H1 (cell line): ENCODE data around the gene KCNC2. TPM values are rescaled to one million over a fixed set of nuclear protein-coding genes. Genes with fewer than 3 reads are reported as not detected.

Experiments
- CTCF ChIA-PET: fragments of 300-600 bp; sonication (Branson Sonifier 250); formaldehyde crosslinking; loops from one replicate; lab custom pipeline; 2021; ENCODE audit not compliant: partially characterized antibody; lab: Charles Lee
- POLR2A ChIA-PET: fragments of 300-600 bp; sonication (Branson Sonifier 250); formaldehyde crosslinking; loops from one replicate; lab custom pipeline; 2021; ENCODE audit warnings: inconsistent platforms; ENCODE audit not compliant: partially characterized antibody; lab: Charles Lee
- DNase-seq, 2 experiments: peaks; one replicate each; pipeline versions ENCODE4 v3.0.0 to v3.0.0-alpha.2; 2010 to 2022; ENCODE audit warnings: low spot score in 2 of 2, low read depth in 1 of 2, mixed read lengths in 1 of 2
- FAIRE-seq: peaks from 2 replicates; lab custom pipeline; 2011; peaks lifted over from hg19 to GRCh38; lab: Jason Lieb, UNC
- H2AFZ ChIP-seq: 2 replicates; pipeline ENCODE4 v1.8.1; 2012; ENCODE audit warnings: low read length, inconsistent platforms
- H2AK5ac ChIP-seq: 2 replicates; pipeline ENCODE4 v1.6.1; 2013; ENCODE audit warnings: low read depth, low read length
- H2BK120ac ChIP-seq: replicated peaks from 2 replicates; pipeline ENCODE3; 2013; ENCODE audit warnings: low read depth, low read length, inconsistent platforms
- H2BK12ac ChIP-seq: 2 replicates; pipeline ENCODE4 v1.6.1; 2013; ENCODE audit warnings: low read depth, low read length
- H2BK15ac ChIP-seq: 2 replicates; pipeline ENCODE4 v1.6.1; 2013; ENCODE audit warnings: low read length
- H2BK20ac ChIP-seq: 2 replicates; pipeline ENCODE4 v1.6.1; 2013; ENCODE audit warnings: low read length
- H2BK5ac ChIP-seq: 2 replicates; pipeline ENCODE4 v1.6.1; 2013; ENCODE audit warnings: low read depth, low read length
- H3K14ac ChIP-seq: 2 replicates; pipeline ENCODE4 v1.6.1; 2013; ENCODE audit warnings: inconsistent platforms; ENCODE audit not compliant: insufficient read length
- H3K18ac ChIP-seq: 2 replicates; pipeline ENCODE4 v1.6.1; 2013; ENCODE audit warnings: low read length; ENCODE audit errors: extremely low read depth
- H3K23ac ChIP-seq: 2 replicates; pipeline ENCODE4 v1.6.1; 2013; ENCODE audit warnings: inconsistent platforms; ENCODE audit not compliant: insufficient read length
- H3K23me2 ChIP-seq: 2 replicates; pipeline ENCODE4 v1.6.1; 2013; ENCODE audit warnings: low read depth, low read length
- H3K27ac ChIP-seq: 2 replicates; pipeline ENCODE4 v1.6.1; 2011; ENCODE audit warnings: low read depth, low read length, inconsistent platforms
- H3K27me3 ChIP-seq, 4 experiments: replicated peaks in 1 of 4; 1 replicate in 1 of 4; 2 replicates in 3 of 4; pipeline versions ENCODE4 v1.6.1 to v1.8.1; 2011 to 2013; ENCODE audit warnings: low read length in 3 of 4, mild to moderate bottlenecking in 3 of 4, inconsistent platforms in 2 of 4, mixed read lengths in 2 of 4, moderate library complexity in 1 of 4; ENCODE audit not compliant: control insufficient read depth in 3 of 4, insufficient read depth in 3 of 4; ENCODE audit errors: extremely low read depth in 1 of 4
- H3K36me3 ChIP-seq, 4 experiments: 2 replicates each; pipeline versions ENCODE4 v1.6.1 to v1.8.1; 2011 to 2013; ENCODE audit warnings: mild to moderate bottlenecking in 4 of 4, low read length in 3 of 4, moderate library complexity in 2 of 4, control low read depth in 1 of 4, inconsistent platforms in 1 of 4; ENCODE audit not compliant: insufficient read depth in 4 of 4, control insufficient read depth in 2 of 4
- H3K4ac ChIP-seq: replicated peaks from 2 replicates; pipeline ENCODE3; 2013; ENCODE audit warnings: low read length, low read depth, mixed read lengths, inconsistent platforms; ENCODE audit not compliant: insufficient read length
- H3K4me1 ChIP-seq, 4 experiments: replicated peaks in 1 of 4; 1 replicate in 1 of 4; 2 replicates in 3 of 4; pipeline versions ENCODE4 v1.6.1 to v1.8.1; 2011 to 2013; ENCODE audit warnings: low read length in 3 of 4, inconsistent platforms in 2 of 4, mixed read lengths in 1 of 4; ENCODE audit not compliant: insufficient read depth in 4 of 4, control insufficient read depth in 3 of 4
- H3K4me2 ChIP-seq, 2 experiments: 2 replicates each; pipeline versions ENCODE4 v1.6.1 to v1.8.1; 2011 to 2013; ENCODE audit warnings: low read depth in 2 of 2, low read length in 2 of 2, control low read depth in 1 of 2, inconsistent platforms in 1 of 2, mild to moderate bottlenecking in 1 of 2; ENCODE audit not compliant: insufficient read depth in 1 of 2
- H3K4me3 ChIP-seq, 4 experiments: fragments of 200-600, 300-600 bp in 1 of 4; sonication (generic), shearing (Covaris generic), sonication (Bioruptor Twin) in 1 of 4; 2 replicates each; pipeline versions ENCODE4 v1.5.1 to v1.8.1; 2011 to 2016; ENCODE audit warnings: low read length in 4 of 4, low read depth in 3 of 4, control low read depth in 2 of 4, inconsistent platforms in 2 of 4, mild to moderate bottlenecking in 2 of 4, mixed read lengths in 1 of 4, moderate library complexity in 1 of 4; ENCODE audit not compliant: insufficient read depth in 2 of 4; ENCODE audit errors: extremely low read depth in 1 of 4
- H3K56ac ChIP-seq: replicated peaks from 2 replicates; pipeline ENCODE3; 2013; ENCODE audit warnings: low read depth, mild to moderate bottlenecking, mixed read lengths, low read length, inconsistent platforms; ENCODE audit not compliant: insufficient read length
- H3K79me1 ChIP-seq: 2 replicates; pipeline ENCODE4 v1.6.1; 2013; ENCODE audit warnings: low read depth, low read length, control low read depth
- H3K79me2 ChIP-seq, 2 experiments: 2 replicates each; pipeline versions ENCODE4 v1.6.1 to v1.8.1; 2012 to 2013; ENCODE audit warnings: low read length in 2 of 2, mild to moderate bottlenecking in 2 of 2, inconsistent platforms in 1 of 2; ENCODE audit not compliant: insufficient read depth in 2 of 2, control insufficient read depth in 1 of 2
- H3K9ac ChIP-seq, 4 experiments: replicated peaks in 1 of 4; 1 replicate in 1 of 4; 2 replicates in 3 of 4; pipeline versions ENCODE4 v1.6.1 to v1.8.1; 2011 to 2013; ENCODE audit warnings: low read depth in 3 of 4, low read length in 3 of 4, control low read depth in 2 of 4, mild to moderate bottlenecking in 2 of 4, moderate library complexity in 2 of 4, inconsistent platforms in 1 of 4; ENCODE audit errors: extremely low read depth in 1 of 4
- H3K9me3 ChIP-seq, 2 experiments: 2 replicates each; pipeline versions ENCODE4 v1.6.1 to v1.8.1; 2012 to 2013; ENCODE audit warnings: mild to moderate bottlenecking in 2 of 2, moderate library complexity in 2 of 2, control low read depth in 1 of 2, inconsistent platforms in 1 of 2, low read depth in 1 of 2, low read length in 1 of 2, mixed read lengths in 1 of 2; ENCODE audit not compliant: insufficient read depth in 2 of 2
- H4K20me1 ChIP-seq, 2 experiments: replicated peaks in 1 of 2; 2 replicates each; pipeline versions ENCODE3 to v1.8.1; 2011 to 2013; ENCODE audit warnings: inconsistent platforms in 2 of 2, low read length in 2 of 2, mild to moderate bottlenecking in 1 of 2; ENCODE audit not compliant: insufficient read depth in 2 of 2, control insufficient read depth in 1 of 2
- H4K5ac ChIP-seq: 2 replicates; pipeline ENCODE4 v1.6.1; 2013; ENCODE audit warnings: low read length, low read depth, mixed read lengths, inconsistent platforms; ENCODE audit not compliant: insufficient read length
- H4K8ac ChIP-seq: 2 replicates; pipeline ENCODE4 v1.8.0; 2013; ENCODE audit warnings: mild to moderate bottlenecking, moderate library complexity, low read length, inconsistent platforms; ENCODE audit not compliant: insufficient read depth; ENCODE audit errors: extremely low read depth
- H4K91ac ChIP-seq: replicated peaks from 2 replicates; pipeline ENCODE3; 2013; ENCODE audit warnings: low read length, mixed read lengths, inconsistent platforms; ENCODE audit not compliant: insufficient read length
- CBX8 ChIP-seq: fragments of 300-800, 300-1000 bp; sonication (generic); IDR thresholded peaks from 2 replicates; pipeline ENCODE4 v1.7.1; 2016; ENCODE audit warnings: low read depth, low read length, borderline replicate concordance
- CREB1 ChIP-seq: IDR thresholded peaks from 2 replicates; pipeline ENCODE4 v1.6.1; 2012; ENCODE audit warnings: inconsistent platforms
- KDM4A ChIP-seq: IDR thresholded peaks from one replicate; pipeline ENCODE4 v1.7.1; 2012; ENCODE audit warnings: low read depth, mild to moderate bottlenecking, moderate library complexity, low read length, inconsistent platforms; ENCODE audit not compliant: severe bottlenecking
- POLR2AphosphoS5 ChIP-seq: IDR thresholded peaks from 2 replicates; pipeline ENCODE4 v1.6.1; 2011; ENCODE audit warnings: low read depth, low read length
- SAP30 ChIP-seq: fragments of 300-600 bp; sonication (generic); IDR thresholded peaks from 2 replicates; pipeline ENCODE4 v1.7.1; 2012; ENCODE audit warnings: low read length, moderate library complexity, mild to moderate bottlenecking, inconsistent platforms; ENCODE audit not compliant: insufficient read depth, insufficient replicate concordance
- TCF12 ChIP-seq: IDR thresholded peaks from 2 replicates; pipeline ENCODE4 v1.6.1; 2011; ENCODE audit warnings: low read depth, mild to moderate bottlenecking, low read length
- USF2 ChIP-seq: IDR thresholded peaks from 2 replicates; pipeline ENCODE4 v1.6.1; 2011; ENCODE audit warnings: low read length, improper control_type of control experiment
- WGBS, 2 experiments: shearing (Covaris generic) in 1 of 2; methylation state at CpG; one replicate each; pipeline versions ENCODE4 v1.1.6 to v1.1.7; 2013 to 2015; ENCODE audit warnings: low lambda C conversion rate in 2 of 2, mixed read lengths in 2 of 2, inconsistent platforms in 1 of 2, low coverage in 1 of 2, missing lambda C conversion rate in 1 of 2; ENCODE audit not compliant: insufficient replicate concordance in 2 of 2, insufficient coverage in 1 of 2, insufficient read length in 1 of 2; ENCODE audit errors: extremely low coverage in 1 of 2, missing lambda C conversion rate in 1 of 2; 5-methylcytosine and 5-hydroxymethylcytosine counted together
- polyA plus RNA-seq, 7 experiments: library from polyadenylated mRNA; depleted of rRNA in 3 of 7; stranded (reverse) in 5 of 7; unstranded in 2 of 7; fragments of >200 nt in 5 of 7; fragments of 200-250 nt in 2 of 7; gene quantifications; 1 replicate in 5 of 7; 2 replicates in 1 of 7; 4 replicates in 1 of 7; pipeline versions ENCODE4 v1.2.1 to v1.2.3, GENCODE V29; 2011 to 2013; ENCODE audit warnings: missing spikeins in 2 of 7, mixed read lengths in 2 of 7
- total RNA-seq: library from RNA; stranded (reverse); fragmentation: NEBNext Ultra II Directional; extraction: Animal tissue kit (Norgen Biotek cat#: 25700); gene quantifications from 2 replicates; pipeline ENCODE4 v1.2.1, GENCODE V29; 2021

KCNC2 gene
- total and polyA plus RNA-seq, 2 of the 8 experiments (the other 6 are each of a cell fraction or from before 2014, with no cell fraction given): 0.03 TPM; not detected in 1

DNA sequence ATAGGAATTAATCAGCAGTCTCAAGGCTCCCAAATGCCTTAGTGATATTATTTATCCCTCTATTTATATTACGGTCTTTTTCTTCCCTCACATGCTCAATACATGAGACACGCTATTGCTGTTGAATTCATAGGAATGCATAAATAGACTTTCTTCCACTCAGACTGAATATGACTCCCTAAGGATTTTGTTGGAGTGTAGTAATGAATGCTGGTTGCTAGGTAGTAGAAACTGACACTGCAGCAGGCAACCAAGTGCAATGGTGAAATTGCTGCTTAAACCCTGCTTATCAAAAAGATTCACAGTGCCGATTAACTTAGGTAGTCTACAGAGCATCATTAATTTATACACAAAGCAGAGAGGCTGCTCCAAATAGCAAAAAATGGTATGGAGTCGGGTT is 168.2 kb downstream of the KCNC2 start:
- H3K14ac ChIP-seq: no peak overlapping the region
- CTCF ChIA-PET: no interaction called here
- H3K4me2 ChIP-seq: no peak overlapping the region
- TF ChIP-seq USF2 (no peak), SAP30 (no peak), CREB1 (no peak), KDM4A (no peak), CBX8 (no peak), TCF12 (no peak), POLR2AphosphoS5 (no peak)
- TF ChIP-seq, all 59 proteins: peak for 0
- H3K36me3 ChIP-seq: no peaks in the 10 kb centered on the region
- H4K20me1 ChIP-seq: no peaks in the 10 kb centered on the region
- H3K79me1 ChIP-seq: no peaks in the 10 kb centered on the region
- H2BK12ac ChIP-seq: no peak overlapping the region
- no peak overlapping the region for H4K5ac ChIP-seq
- H2AK5ac ChIP-seq: no peak overlapping the region
- no peak overlapping the region for H3K56ac ChIP-seq
- H3K9me3 ChIP-seq: no peaks in the 10 kb centered on the region
- no peaks in the 10 kb centered on the region for H3K23me2 ChIP-seq
- no peak overlapping the region for H3K18ac ChIP-seq
- H3K23ac ChIP-seq: no peak overlapping the region
- H3K9ac ChIP-seq: no peak overlapping the region
- H2BK120ac ChIP-seq: no peak overlapping the region
- H3K4ac ChIP-seq: no peak overlapping the region
- no peak for DNase-seq
- H2BK20ac ChIP-seq: no peak overlapping the region
- no peaks in the 10 kb centered on the region for H3K4me1 ChIP-seq
- H2BK15ac ChIP-seq: no peak overlapping the region
- no peak overlapping the region for H3K27ac ChIP-seq
- H3K4me3 ChIP-seq: no peak overlapping the region
- H3K79me2 ChIP-seq: no peaks in the 10 kb centered on the region
- H4K8ac ChIP-seq: no peak overlapping the region
- POLR2A ChIA-PET: no interaction called here
- no peaks in the 10 kb centered on the region for H3K27me3 ChIP-seq
- no peak overlapping the region for H2BK5ac ChIP-seq
- no peak for FAIRE-seq
- no peak overlapping the region for H2AFZ ChIP-seq
- H4K91ac ChIP-seq: no peak overlapping the region
- 87% methylated on average over 4 of the region's 4 CpGs; no CpG with 5 or more reads in 1 of the 2 experiments for WGBS, 2 experiments
